Measurements from ENCODE around the gene CLRN3.

DNA sequence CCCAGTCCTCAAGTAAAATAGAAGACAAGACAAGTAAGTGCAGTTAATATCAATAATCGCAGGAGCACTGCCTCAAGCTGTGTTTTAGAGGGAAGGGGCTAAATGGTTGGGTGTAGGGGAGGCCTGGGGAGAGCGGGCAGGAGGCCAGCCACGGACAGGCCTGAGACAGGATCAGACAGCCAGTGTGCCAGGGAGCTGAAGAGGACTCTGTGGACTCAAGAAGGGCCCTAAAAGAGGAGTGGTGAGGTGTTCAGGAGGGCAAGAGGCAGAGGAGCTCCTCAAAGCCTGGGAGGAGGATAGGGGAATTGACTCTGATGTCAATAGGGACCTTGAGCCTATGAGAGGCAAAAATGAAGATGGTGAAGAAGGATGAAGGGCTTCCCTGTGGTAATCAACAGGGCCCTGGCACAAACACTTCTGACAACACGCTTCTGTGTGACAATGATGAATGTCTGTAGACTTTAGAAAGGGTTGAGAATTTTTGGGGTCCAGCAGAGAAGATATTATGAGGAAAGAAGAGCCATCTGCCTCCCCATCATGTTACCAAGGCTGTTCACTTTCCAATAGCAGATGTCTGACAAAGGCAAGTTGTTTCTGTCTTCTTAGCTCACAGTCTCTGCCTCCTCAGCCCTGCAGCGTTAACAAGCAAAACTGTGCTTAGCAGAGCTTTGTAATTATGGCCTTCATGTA is 11.7 kb upstream of the CLRN3 start:
- TF ChIP-seq EZH2 (IDR thresholded peaks at IDR 0.05; ENCODE audit: borderline replicate concordance, low read length), result no peak
- TF ChIP-seq, protein P1, sequence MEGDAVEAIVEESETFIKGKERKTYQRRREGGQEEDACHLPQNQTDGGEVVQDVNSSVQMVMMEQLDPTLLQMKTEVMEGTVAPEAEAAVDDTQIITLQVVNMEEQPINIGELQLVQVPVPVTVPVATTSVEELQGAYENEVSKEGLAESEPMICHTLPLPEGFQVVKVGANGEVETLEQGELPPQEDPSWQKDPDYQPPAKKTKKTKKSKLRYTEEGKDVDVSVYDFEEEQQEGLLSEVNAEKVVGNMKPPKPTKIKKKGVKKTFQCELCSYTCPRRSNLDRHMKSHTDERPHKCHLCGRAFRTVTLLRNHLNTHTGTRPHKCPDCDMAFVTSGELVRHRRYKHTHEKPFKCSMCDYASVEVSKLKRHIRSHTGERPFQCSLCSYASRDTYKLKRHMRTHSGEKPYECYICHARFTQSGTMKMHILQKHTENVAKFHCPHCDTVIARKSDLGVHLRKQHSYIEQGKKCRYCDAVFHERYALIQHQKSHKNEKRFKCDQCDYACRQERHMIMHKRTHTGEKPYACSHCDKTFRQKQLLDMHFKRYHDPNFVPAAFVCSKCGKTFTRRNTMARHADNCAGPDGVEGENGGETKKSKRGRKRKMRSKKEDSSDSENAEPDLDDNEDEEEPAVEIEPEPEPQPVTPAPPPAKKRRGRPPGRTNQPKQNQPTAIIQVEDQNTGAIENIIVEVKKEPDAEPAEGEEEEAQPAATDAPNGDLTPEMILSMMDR (conservative IDR thresholded peaks at IDR 0.05 in 1 of 2, IDR thresholded peaks at IDR 0.05 in 1 of 2; ENCODE audit: extremely low read depth in 1 of 2, insufficient read depth in 1 of 2, low read depth in 1 of 2, low read length in 2 of 2), result no peak

Measured in mammary epithelial cell (primary cell).